DND-41 (cell line): ENCODE data around the gene KIRREL3.
A peak's percentile ranks its signal among the peaks of the same experiment; 100 is the strongest.

Experiments
- CTCF ChIP-seq: IDR thresholded peaks from 2 replicates; pipeline ENCODE4 v1.5.1; 2012; ENCODE audit warnings: borderline replicate concordance, low read length, moderate library complexity, mild to moderate bottlenecking; ENCODE audit not compliant: poor library complexity, severe bottlenecking; ENCODE audit errors: extremely low read depth
- EZH2 ChIP-seq: IDR thresholded peaks from 3 replicates; pipeline ENCODE4 v1.6.1; 2012; ENCODE audit warnings: borderline replicate concordance, low read depth, mild to moderate bottlenecking, moderate library complexity, low read length, inconsistent platforms; ENCODE audit not compliant: severe bottlenecking

GRCh38 chr11:126716456-126717083 lies 284.0 kb downstream of the KIRREL3 start:
- TF ChIP-seq CTCF (peak; percentile 82), EZH2 (no peak)
